Large intestine (tissue), 3 donors: ENCODE measurements around the gene DDX19B. TPM values are rescaled to one million over a fixed set of nuclear protein-coding genes. Genes with fewer than 3 reads are reported as not detected.
A peak's percentile ranks its signal among the peaks of the same experiment; 100 is the strongest.
"Not testable (repeated sequence)": the region's sequence is repeated elsewhere in the genome, so short reads cannot be mapped to it uniquely, and the experiment has no call there.

Experiments
- DNase-seq, 2 donors: peaks; one replicate each; pipeline versions ENCODE4 v3.0.0 to v3.0.0-alpha.2; 2013
- H3K27ac ChIP-seq: one replicate; pipeline ENCODE4 v1.5.1; 2013; ENCODE audit warnings: low read length
- H3K27me3 ChIP-seq: 2 replicates; pipeline ENCODE4 v1.6.1; 2013; ENCODE audit warnings: low read length; ENCODE audit not compliant: control insufficient read depth, insufficient read depth
- H3K36me3 ChIP-seq: 2 replicates; pipeline ENCODE4 v1.6.1; 2013; ENCODE audit warnings: low read length; ENCODE audit not compliant: control insufficient read depth, insufficient read depth
- H3K4me1 ChIP-seq: one replicate; pipeline ENCODE4 v1.6.1; 2013; ENCODE audit warnings: low read length; ENCODE audit not compliant: control insufficient read depth, insufficient read depth
- H3K4me3 ChIP-seq: one replicate; pipeline ENCODE4 v1.5.1; 2013; ENCODE audit warnings: low read length
- H3K9me3 ChIP-seq: one replicate; pipeline ENCODE4 v1.6.1; 2013; ENCODE audit warnings: mild to moderate bottlenecking, low read depth, low read length, moderate library complexity; ENCODE audit not compliant: control insufficient read depth
- WGBS: methylation state at CpG from one replicate; pipeline ENCODE4 v1.1.5; 2013; ENCODE audit warnings: low lambda C conversion rate; ENCODE audit not compliant: insufficient coverage; 5-methylcytosine and 5-hydroxymethylcytosine counted together
- polyA plus RNA-seq: library from polyadenylated mRNA; unstranded; fragments of 120-200 nt; gene quantifications from one replicate; pipeline ENCODE4 v1.2.1, GENCODE V29; 2013

Gene DDX19B
- polyA plus RNA-seq, 1 donor, result 28.5 TPM

- H3K27ac ChIP-seq, result peak overlapping the region; percentile 73
- no peak for DNase-seq
- no peak overlapping the region for H3K4me3 ChIP-seq
- WGBS, result no CpG with 5 or more reads among the region's 12 CpGs
- H3K9me3 ChIP-seq, result no peaks in the 10 kb centered on the region
- H3K27me3 ChIP-seq, result no peaks in the 10 kb centered on the region
- peaks cover 69% of the 10 kb centered on the region for H3K36me3 ChIP-seq
- H3K4me1 ChIP-seq, result peaks cover 3% of the 10 kb centered on the region
These were observed 44.1 kb upstream of the DDX19B start for GRCh38 chr16:70254965-70255286.

- peaks cover 75% of the 10 kb centered on the region for H3K36me3 ChIP-seq
- H3K27ac ChIP-seq, result peak overlapping the region; percentile 73
- WGBS, result no CpG with 5 or more reads among the region's 9 CpGs
- no peak overlapping the region for H3K4me3 ChIP-seq
- no peaks in the 10 kb centered on the region for H3K9me3 ChIP-seq
- H3K4me1 ChIP-seq, result no peaks in the 10 kb centered on the region
- no peaks in the 10 kb centered on the region for H3K27me3 ChIP-seq
- DNase-seq, result peak; percentile 60 to 82
These were observed 43.4 kb upstream of the DDX19B start for GRCh38 chr16:70255574-70255973.

- Histone ChIP-seq H3K4me1 (no peaks in the 10 kb centered on the region), H3K4me3 (no peak overlapping the region), H3K27me3 (no peaks in the 10 kb centered on the region), H3K9me3 (no peaks in the 10 kb centered on the region), H3K27ac (no peak overlapping the region), H3K36me3 (peaks cover 86% of the 10 kb centered on the region)
- no CpG with 5 or more reads among the region's 4 CpGs for WGBS
- no peak for DNase-seq
These were observed 41.6 kb upstream of the DDX19B start for GRCh38 chr16:70257391-70257790.

- no CpG with 5 or more reads among the region's 14 CpGs for WGBS
- Histone ChIP-seq H3K4me3 (no peak overlapping the region), H3K27me3 (no peaks in the 10 kb centered on the region), H3K36me3 (peaks cover 85% of the 10 kb centered on the region), H3K4me1 (no peaks in the 10 kb centered on the region), H3K27ac (no peak overlapping the region), H3K9me3 (no peaks in the 10 kb centered on the region)
- no peak for DNase-seq
These were observed 40.9 kb upstream of the DDX19B start for GRCh38 chr16:70258065-70258464.

- H3K36me3 ChIP-seq, result peaks cover 85% of the 10 kb centered on the region
- WGBS, result 100% methylated on average over 2 of the region's 10 CpGs
- H3K27ac ChIP-seq, result no peak overlapping the region
- H3K9me3 ChIP-seq, result no peaks in the 10 kb centered on the region
- no peaks in the 10 kb centered on the region for H3K4me1 ChIP-seq
- H3K4me3 ChIP-seq, result no peak overlapping the region
- H3K27me3 ChIP-seq, result no peaks in the 10 kb centered on the region
- no peak for DNase-seq
These were observed 40.0 kb upstream of the DDX19B start for GRCh38 chr16:70258946-70259345.

GRCh38 chr16:70259903-70260302 lies 39.1 kb upstream of the DDX19B start:
- H3K4me3 ChIP-seq, H3K27me3 ChIP-seq, H3K4me1 ChIP-seq, DNase-seq, H3K9me3 ChIP-seq, H3K27ac ChIP-seq: not testable (repeated sequence)
- no CpG with 5 or more reads among the region's 6 CpGs for WGBS
- H3K36me3 ChIP-seq, result peaks cover 85% of the 10 kb centered on the region

GRCh38 chr16:70267516-70267915 lies 31.5 kb upstream of the DDX19B start:
- peak; percentile 29 to 42 for DNase-seq
- WGBS, result no CpG with 5 or more reads among the region's 6 CpGs
- H3K9me3 ChIP-seq, result no peaks in the 10 kb centered on the region
- no peak overlapping the region for H3K4me3 ChIP-seq
- peaks cover 82% of the 10 kb centered on the region for H3K36me3 ChIP-seq
- no peak overlapping the region for H3K27ac ChIP-seq
- H3K27me3 ChIP-seq, result no peaks in the 10 kb centered on the region
- no peaks in the 10 kb centered on the region for H3K4me1 ChIP-seq

- not testable (repeated sequence) for H3K27me3 ChIP-seq, H3K27ac ChIP-seq, DNase-seq, H3K9me3 ChIP-seq, H3K4me3 ChIP-seq, H3K4me1 ChIP-seq
- no CpG with 5 or more reads among the region's 10 CpGs for WGBS
- peaks cover 83% of the 10 kb centered on the region for H3K36me3 ChIP-seq
These were observed 31.1 kb upstream of the DDX19B start for GRCh38 chr16:70267922-70268321.

GRCh38 chr16:70269471-70269870 lies 29.5 kb upstream of the DDX19B start:
- Histone ChIP-seq H3K4me1 (no peaks in the 10 kb centered on the region), H3K27me3 (no peaks in the 10 kb centered on the region), H3K9me3 (no peaks in the 10 kb centered on the region), H3K4me3 (no peak overlapping the region), H3K36me3 (peaks cover 72% of the 10 kb centered on the region), H3K27ac (no peak overlapping the region)
- DNase-seq, result no peak
- no CpG with 5 or more reads among the region's 12 CpGs for WGBS

GRCh38 chr16:70270176-70270575 lies 28.8 kb upstream of the DDX19B start:
- no peaks in the 10 kb centered on the region for H3K27me3 ChIP-seq
- H3K4me3 ChIP-seq, result no peak overlapping the region
- peaks cover 67% of the 10 kb centered on the region for H3K36me3 ChIP-seq
- H3K9me3 ChIP-seq, result no peaks in the 10 kb centered on the region
- no peak overlapping the region for H3K27ac ChIP-seq
- no CpG with 5 or more reads among the region's 3 CpGs for WGBS
- H3K4me1 ChIP-seq, result no peaks in the 10 kb centered on the region
- DNase-seq, result no peak

GRCh38 chr16:70271696-70272095 lies 27.3 kb upstream of the DDX19B start:
- Histone ChIP-seq H3K36me3 (peaks cover 61% of the 10 kb centered on the region), H3K4me3 (no peak overlapping the region), H3K9me3 (no peaks in the 10 kb centered on the region), H3K4me1 (no peaks in the 10 kb centered on the region), H3K27ac (no peak overlapping the region), H3K27me3 (no peaks in the 10 kb centered on the region)
- no peak for DNase-seq
- no CpG with 5 or more reads among the region's 10 CpGs for WGBS
